Measurements from ENCODE around the gene ZFTA. TPM values are rescaled to one million over a fixed set of nuclear protein-coding genes. Genes with fewer than 3 reads are reported as not detected.
"Not testable (repeated sequence)": the region's sequence is repeated elsewhere in the genome, so short reads cannot be mapped to it uniquely, and the experiment has no call there.

The ZFTA gene
- total RNA-seq, 1 donor from 2014 or later: 25.4 TPM

DNA sequence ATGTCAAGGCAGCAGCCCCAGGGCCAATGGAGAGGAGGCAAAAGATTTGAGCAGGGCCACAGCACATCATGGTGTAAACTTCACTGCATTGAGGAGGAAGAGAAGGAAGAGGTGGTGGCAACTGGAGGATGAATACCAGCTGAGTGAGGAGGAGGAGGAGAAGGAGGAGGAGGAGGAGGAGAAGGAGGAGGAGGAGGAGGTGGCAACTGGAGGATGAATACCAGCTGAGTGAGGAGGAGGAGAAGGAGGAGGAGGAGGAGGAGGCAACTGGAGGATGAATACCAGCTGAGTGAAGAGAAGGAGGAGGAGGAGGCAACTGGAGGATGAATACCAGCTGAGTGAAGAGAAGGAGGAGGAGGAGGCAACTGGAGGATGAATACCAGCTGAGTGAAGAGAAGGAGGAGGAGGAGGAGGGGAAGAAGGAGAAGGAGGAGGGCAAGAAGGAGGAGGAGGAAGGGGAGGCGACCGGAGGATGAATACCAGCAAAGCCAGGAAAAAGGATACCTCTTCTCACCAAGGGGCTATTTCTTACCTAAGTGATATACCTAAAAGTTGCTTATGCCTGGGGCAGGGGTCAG is 3.3 kb upstream of the ZFTA start:
- not testable (repeated sequence) for DNase-seq

DNA sequence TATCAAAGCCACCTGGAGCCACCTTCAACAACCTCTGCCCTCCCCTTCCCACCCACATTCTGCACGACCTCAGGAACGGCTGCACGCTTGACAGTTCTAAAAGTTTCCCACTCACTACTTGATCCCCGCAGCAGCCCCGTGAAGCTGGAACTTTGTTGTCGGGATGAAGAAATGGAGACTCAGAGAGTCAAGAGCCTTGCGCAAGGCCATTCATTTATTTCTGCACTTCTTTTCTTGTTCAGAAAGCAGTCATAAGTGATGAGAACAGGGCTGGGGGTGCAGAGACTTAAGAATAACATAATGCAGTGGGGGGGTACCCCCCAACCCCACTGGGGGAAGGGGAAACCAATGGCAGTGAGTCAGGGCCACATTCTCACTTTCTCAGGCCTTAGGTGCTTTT is 2.2 kb upstream of the ZFTA start:
- DNase-seq: no peak

DNA sequence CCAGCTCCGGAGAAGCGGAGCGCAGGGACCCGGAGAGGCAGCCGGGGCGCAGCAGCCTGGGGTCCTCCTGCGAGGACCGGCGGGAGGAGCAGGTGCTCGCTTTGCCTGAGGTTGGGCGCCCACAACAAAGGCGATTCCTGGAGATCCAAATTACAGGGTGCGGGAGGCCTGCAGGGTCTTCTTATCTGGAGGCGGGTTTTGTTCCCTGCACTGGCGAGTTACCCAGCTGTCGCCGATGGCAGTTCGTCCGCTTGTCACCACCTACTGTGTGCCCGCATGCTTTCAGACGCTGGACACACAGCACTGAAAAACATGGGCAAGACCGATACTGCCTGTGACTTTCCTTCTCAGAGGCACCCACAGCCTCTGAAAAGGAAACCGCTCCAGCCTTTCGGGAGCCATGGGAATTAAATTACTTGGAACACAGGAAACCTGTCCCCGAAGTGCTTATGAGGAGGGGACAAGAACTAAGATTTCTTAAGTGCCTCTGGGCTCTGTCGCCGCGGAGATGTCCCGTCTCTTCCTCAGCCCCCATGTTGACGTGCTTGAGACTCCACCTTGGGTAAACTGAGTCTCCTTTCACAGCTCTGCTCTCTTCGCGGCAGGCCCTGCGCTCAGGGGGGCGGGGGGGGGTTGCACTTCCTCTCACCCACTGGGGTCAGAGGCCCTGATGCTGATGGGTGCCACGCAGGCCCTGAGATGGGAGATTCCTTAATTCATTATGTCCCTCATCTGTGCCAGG is 1.3 kb upstream of the ZFTA start:
- DNase-seq: no peak

DNA sequence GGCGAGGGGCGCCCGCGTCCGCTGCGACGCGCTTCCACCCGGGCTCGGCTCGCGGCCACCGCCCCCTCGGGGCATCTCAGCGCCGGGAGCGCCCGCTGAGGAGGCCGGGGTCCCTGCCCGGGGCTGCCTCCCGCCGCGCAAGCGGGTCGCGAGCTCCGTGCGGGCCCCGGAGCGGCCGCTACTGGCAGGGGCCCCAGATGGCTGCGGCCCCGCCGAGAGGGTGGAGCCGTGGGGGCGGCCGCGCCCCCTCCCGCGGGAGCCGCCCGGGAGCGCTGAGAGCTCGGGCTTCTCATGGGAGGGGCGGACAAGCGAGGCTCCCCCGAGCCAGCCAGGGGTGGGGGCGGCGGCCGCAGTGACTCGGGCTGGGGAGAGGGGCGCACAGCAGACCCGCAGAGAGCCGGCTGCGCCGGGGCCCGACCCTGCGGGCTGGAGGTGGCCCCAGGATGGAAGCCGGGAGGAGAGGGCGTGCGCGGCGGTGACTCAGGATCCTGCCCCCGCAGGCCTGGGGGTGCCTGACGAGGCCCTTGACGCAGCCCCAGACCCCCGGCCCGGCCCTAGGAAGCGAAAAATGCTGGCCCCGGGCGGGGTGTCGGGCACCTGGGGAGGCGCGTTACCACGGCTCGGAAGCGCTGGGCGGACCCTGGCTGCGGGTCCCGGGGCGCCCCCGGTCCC is 603 bp upstream of the ZFTA start:
- DNase-seq: peak; percentile 50

DNA sequence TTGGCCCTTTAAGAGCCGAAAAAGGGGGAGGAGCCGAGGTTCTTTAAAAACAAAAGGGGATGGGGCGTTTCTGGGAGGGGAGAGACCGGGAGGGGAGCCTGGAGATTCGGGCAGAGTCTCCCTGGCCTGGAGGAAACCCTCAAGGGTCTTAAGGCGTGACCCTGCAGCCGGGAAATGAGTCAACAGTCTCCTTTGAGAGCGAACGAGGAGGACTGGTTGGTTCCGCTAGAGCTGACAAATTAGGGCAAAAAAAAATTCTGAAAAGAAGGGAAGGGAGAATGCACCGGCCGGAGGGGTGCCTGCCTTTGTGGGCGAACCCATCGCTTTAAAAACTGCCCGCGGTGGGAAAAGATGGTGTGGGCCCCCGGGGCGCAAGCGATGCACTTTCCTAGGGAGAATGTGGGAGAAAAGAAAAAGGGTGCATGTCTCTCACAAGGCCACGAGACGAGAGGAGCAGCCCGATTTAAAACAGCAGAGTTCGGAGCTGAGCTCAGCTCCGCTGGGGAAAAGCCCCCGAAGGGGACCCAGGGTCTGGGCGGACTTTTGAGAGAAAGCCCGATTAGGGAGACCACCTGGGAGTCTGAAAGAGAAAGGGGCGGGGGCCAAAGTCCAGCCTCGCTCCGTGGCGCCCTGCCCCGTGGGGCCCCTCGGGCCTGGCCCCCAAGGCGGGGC is 874 bp downstream of the ZFTA start:
- peak; percentile 73 for DNase-seq

DNA sequence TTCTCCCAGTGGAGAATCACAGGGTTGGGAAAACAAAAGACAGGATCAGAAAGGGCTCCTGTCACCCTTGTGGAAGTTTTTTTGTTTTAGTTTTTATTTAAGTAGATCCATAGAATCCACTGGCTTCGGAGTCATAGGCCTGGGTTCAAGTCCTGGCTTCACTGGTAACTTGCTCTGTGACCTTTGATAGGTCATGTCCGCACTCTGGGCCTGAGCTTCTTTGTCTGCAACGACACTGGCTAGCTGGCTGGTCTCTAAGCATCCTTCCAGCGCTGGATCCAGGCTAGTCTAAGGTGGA is 1.4 kb downstream of the ZFTA start:
- DNase-seq: no peak

DNA sequence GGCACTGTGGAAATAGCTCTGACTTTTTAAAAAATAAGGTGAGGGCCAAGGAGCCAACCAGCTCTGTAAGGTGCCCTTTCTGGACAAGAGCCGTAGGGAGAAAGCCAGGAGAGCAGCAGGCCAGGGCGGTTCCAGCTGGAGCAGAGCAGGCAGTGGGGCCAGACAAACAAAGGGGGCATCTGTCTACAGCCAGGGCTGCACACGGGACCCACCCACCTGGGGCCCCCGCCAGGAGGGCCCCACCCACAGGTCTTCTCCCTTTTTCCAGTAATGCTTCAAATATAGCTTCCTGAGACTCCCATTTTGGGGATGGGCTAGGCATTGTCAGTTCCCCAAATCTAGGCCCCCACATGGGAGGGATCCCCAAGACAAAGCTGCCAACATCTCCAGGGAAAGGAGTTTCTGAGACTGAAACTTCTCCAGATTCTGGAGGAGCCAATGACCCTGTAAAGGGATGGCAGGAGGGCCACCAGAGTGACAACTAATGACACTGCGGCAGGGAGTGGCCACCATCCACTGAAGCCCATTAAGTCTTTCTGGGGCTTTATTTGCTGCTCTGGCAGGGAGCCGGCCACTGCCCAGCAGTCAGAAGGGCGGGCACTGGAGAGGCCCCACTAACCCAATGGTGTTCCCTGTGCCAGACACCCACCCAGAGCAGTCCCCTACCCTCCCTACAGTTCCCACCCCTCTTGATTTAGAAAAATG is 1.9 kb downstream of the ZFTA start:
- DNase-seq: no peak

- DNase-seq: no peak
Observed at GRCh38 chr11:63765688-63766241, 2.8 kb downstream of the ZFTA start.

- DNase-seq: no peak
Observed at GRCh38 chr11:63764679-63765647, 3.6 kb downstream of the ZFTA start.

- no peak for DNase-seq
Observed at GRCh38 chr11:63764340-63764678, 4.3 kb downstream of the ZFTA start.

GRCh38 chr11:63763496-63764339 is 4.9 kb downstream of the ZFTA start:
- no peak for DNase-seq

- DNase-seq: no peak
Observed at GRCh38 chr11:63762654-63763495, 5.7 kb downstream of the ZFTA start.

DNA sequence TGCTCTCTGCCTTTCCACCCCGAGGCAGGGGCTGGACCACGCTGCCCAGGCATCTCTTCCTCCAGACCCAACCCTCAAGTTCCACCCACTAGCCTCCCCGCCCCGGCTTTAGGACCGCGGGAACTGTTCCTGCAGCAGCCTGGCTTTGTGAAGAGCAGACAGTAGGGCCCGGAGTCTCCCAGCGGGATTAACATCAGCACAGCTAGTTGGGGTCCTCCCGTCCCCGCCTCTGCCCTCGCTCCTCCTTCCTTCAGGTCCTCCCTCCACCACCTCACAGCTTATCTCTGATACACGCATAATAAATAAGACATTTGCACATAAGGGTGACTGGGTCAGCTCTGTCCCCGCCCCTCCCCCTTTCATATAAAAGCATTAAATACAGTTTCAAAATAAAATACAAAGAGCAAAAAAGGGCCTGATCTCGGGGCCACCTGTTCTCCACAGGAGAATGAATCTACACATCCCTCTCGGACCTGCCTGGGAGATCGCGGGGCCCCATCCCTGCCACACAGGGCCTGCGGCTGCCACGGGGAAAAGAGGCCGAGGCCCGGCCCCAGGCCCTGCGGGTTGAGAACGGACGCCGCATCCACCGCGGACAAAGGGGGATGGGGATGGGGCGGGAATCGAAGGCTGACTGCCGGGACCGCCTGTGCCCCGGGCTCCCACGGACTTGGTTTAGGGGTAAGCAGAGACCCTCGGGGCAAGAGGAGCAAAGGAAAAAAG is 6.5 kb downstream of the ZFTA start:
- no peak for DNase-seq

- no peak for DNase-seq
Observed at GRCh38 chr11:63761188-63761587, 7.4 kb downstream of the ZFTA start.

DNA sequence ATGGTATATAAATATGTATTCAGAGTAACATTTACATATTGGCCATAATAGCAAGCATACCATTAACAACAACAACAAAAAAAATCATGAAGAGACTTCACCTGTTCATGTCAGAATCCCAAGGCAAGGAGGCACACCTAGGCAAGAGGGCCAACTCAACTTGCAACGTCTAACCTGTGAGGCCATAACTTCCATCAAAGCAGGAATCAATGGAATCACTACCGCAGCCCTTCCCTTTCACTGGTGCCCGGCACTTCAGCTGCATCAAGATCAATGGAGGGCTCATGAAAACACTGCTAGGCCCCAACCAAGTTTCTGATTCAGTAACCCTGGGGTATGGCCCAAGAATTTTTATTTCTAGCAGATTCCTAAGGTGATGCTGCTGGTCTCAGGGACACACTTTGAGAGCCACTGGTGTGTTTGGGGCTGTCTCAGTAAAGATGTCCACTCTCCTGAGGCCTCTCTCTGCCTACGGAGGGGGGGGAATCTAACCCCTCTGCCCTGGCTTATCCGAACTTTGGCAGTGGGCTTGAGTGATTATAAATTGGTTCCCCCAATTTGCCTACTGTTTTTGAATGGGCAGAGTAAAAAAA is 8.0 kb downstream of the ZFTA start:
- DNase-seq: no peak

DNA sequence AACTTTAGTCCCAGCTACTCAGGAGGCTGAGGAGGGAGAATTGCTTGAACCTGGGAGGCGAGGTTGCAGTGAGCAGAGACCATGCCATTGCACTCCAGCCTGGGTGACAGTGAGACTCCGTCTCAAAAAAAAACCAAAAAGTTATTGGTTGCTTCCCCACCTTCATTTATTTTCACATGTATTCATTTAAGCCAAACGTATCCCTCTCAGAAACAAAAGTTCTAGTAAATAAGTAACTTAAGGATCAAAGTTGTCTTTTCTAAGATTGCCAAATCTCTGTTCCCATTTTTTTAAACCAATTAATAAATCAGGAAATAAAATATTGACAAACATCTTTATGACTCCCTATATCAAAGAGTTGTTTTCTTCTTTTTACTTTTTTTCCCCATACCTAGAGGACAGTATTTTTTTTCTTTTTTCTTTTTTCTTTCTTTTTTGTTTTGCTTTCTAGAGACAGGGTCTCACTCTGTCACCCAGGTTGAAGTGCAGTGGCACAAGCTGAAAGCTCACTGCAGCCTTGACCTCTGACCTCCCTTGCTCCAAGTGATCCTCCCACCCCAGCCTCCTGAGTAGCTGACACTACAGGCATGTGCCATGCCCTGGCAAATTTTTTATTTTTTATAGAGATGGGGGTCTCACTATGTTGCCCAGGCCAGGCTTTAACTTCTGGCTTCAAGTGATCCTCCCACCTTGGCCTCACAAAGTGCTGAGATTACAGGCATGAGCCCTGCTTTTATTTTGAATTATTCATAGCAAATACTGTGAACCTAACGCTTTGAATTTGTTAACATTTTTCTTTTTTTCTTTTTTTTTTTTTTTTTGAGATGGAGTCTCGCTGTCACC is 11.4 kb downstream of the ZFTA start:
- DNase-seq: no peak

DNA sequence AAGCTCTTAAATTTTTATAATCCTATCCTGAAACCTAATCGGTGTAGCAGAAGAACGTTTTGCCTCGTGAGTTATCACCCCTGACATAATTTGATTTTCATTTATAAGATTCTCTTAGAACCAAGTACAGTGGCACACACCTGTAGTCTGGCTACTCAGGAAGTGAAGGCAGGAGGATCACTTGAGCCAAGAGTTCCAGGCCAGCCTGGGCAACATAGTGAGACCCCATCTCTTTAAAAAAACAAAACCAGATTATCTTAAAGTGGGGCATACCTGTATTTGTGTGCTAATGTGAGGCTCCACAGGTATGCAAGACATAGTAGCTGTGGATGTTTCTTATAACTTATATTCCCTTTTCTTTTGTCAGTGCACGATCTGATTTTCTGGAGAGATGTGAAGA is 19.0 kb downstream of the ZFTA start:
- DNase-seq: no peak

- no peak for DNase-seq
Observed at GRCh38 chr11:63747011-63747410, 21.6 kb downstream of the ZFTA start.

Measured in dermis blood vessel endothelial cell (primary cell).